NT2/D1 (cell line): Measurements from ENCODE around the gene ZNF135.

Experiments used
- SUZ12 ChIP-seq: IDR thresholded peaks from 2 replicates; pipeline ENCODE4 v1.6.1; 2011; ENCODE audit not compliant: insufficient read length, insufficient read depth; ENCODE audit errors: extremely low read depth
- ZNF274 ChIP-seq: IDR thresholded peaks from 2 replicates; pipeline ENCODE4 v1.6.1; 2011; ENCODE audit warnings: mild to moderate bottlenecking, low read depth, low read length

DNA sequence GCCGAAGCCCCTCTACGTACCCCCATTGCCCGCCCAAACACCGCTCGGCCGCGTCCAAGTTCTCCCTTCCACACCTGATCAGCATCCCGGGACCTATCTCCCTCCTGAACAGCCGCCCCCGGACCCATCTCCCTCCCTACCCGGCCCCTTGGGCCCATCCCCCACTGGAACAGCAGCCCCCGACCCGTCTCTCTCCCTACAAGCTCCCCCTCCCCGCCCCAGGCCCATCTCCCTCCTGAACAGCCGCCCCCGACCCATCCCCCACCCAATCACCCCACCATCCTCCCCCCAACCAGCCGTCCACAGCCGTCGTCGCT is 24.6 kb upstream of the ZNF135 start:
- no peak for TF ChIP-seq SUZ12
- TF ChIP-seq ZNF274 = no peak
